PC-9 (cell line): ENCODE results near the gene RYR3.

Experiments
- EZH2 ChIP-seq: fragments of 200-600 bp; sonication (generic); IDR thresholded peaks from 2 replicates; pipeline ENCODE4 v1.8.0; 2017; ENCODE audit warnings: antibody characterized with exemption, low read depth
- TF ChIP-seq, protein P1 (sequence below): fragments of 200-600 bp; sonication (generic); conservative IDR thresholded peaks from 2 replicates; pipeline ENCODE4 v1.6.1; 2017; ENCODE audit warnings: mixed run types, antibody characterized with exemption, mild to moderate bottlenecking, moderate library complexity

DNA sequence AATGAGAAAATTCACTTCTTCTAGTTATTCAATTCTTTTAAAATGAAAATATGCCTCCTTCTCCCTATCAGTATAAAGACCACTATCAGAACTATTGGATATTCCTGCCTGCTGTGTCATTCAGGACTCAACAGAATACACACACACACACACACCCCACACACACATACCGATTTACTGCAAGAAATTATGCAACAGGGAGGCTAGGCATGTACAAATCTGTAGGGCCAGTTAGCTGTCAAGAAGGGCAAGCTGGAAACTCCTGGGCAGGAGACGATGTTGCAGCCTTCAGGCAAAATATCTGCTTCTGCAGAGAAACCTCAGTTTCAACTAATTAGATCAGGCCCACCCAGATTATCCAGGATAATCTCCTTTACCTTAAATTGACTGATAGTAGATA, 13.9 kb upstream of the RYR3 start:
- TF ChIP-seq, protein P1, sequence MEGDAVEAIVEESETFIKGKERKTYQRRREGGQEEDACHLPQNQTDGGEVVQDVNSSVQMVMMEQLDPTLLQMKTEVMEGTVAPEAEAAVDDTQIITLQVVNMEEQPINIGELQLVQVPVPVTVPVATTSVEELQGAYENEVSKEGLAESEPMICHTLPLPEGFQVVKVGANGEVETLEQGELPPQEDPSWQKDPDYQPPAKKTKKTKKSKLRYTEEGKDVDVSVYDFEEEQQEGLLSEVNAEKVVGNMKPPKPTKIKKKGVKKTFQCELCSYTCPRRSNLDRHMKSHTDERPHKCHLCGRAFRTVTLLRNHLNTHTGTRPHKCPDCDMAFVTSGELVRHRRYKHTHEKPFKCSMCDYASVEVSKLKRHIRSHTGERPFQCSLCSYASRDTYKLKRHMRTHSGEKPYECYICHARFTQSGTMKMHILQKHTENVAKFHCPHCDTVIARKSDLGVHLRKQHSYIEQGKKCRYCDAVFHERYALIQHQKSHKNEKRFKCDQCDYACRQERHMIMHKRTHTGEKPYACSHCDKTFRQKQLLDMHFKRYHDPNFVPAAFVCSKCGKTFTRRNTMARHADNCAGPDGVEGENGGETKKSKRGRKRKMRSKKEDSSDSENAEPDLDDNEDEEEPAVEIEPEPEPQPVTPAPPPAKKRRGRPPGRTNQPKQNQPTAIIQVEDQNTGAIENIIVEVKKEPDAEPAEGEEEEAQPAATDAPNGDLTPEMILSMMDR = no peak
- no peak for TF ChIP-seq EZH2
